HG02981 (cell line): Measurements from ENCODE around the gene IREB2.
A peak's percentile ranks its signal among the peaks of the same experiment; 100 is the strongest.
"Not testable (repeated sequence)": the region's sequence is repeated elsewhere in the genome, so short reads cannot be mapped to it uniquely, and the experiment has no call there.

Source experiments
- ATAC-seq: cut with Tn5 transposase; IDR thresholded peaks from one replicate; pipeline ENCODE4 v1.9.1; 2021; ENCODE audit warnings: mild to moderate bottlenecking, moderate library complexity; ENCODE audit not compliant: unreplicated experiment

The IREB2 gene

DNA sequence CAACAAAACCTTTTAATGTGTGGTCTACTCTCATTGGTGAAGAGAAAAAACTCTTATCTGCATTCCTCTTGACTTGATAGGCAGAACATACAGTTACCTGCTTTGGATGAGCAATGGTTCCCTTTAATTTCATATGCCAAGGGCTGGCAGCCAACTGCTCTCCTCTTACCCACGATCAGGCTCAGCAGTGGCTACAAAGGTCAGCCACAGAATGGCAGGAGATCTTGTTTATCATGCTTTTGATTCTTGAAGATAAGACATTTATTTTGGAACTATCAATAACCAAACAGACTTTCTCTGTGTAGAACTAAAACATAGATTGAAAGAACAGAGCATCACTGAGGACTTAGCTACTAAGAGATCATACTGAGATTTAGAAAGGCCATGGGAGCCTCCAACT lies 6.1 kb upstream of the IREB2 start:
- no peak for ATAC-seq

- ATAC-seq, result no peak
These were observed 5.4 kb upstream of the IREB2 start for GRCh38 chr15:78432664-78433063.

GRCh38 chr15:78434134-78434533 lies 3.9 kb upstream of the IREB2 start:
- no peak for ATAC-seq

DNA sequence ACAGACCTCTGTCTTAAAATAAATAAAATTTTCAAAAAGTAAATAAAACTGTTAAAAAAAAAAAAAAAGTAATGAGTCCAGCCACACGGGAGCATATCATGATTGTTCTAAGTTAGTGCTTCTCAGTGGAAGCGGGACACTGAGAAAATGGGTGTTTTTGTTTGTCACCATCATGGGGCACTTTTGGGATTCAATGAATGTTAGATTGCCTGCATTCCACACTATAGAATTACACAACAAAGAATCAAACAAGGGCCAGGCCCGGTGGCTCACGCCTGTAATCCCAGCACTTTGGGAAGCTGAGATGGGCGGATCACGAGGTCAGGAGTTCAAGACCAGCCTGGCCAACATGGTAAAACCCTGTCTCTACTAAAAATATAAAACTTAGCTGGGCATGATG lies 3.3 kb upstream of the IREB2 start:
- not testable (repeated sequence) for ATAC-seq

GRCh38 chr15:78437107-78437761 lies 782 bp upstream of the IREB2 start:
- peak; percentile 1 for ATAC-seq

- ATAC-seq, result peak; percentile 19
These were observed 736 bp downstream of the IREB2 start for GRCh38 chr15:78438619-78439285.

DNA sequence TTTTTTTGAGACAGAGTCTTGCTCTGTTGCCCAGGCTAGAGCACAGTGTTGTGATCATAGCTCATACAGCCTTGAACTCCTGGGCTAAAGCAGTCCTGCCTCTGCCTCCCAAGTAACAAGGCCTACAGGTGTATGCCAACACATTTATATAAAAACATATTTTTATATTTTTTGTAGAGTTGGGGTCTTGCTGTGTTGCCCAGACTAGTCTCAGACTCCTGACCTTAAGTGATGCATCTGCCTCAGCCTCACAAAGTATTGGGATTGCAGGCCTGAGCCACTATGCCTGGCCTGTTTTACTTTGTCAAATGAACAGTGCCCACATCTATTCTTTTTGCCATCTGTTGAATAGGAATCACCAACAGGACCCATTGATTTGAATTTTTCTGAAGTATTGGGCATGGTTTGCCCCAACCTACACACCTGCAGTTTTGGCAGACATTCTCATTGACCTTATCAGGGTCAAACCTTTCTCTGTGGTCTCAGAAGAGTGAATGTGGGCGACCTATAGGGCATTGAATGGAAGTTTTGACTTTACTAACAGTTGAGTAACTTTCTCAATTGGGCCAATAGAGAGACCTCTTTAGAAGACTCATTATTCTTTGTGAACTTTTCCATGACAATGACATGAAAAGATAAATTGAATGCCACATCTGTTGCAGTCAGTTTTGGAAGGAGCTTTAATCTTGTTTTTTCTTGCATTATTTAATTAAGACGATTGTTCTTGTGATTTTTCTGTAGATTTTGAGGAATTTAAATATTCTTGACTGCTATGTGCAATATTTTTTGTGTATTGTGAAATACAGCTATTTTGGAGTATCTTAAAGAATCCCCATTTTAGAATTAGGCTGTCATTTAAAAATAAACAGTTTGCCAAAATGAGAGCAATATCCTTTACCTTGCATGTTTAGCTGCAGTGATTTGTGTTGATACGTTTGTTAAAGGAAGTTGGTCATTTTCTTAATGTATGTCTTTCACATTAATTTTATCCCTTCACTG lies 2.7 kb downstream of the IREB2 start:
- ATAC-seq, result no peak

- no peak for ATAC-seq
These were observed 6.2 kb downstream of the IREB2 start for GRCh38 chr15:78444255-78444654.

- no peak for ATAC-seq
These were observed 7.9 kb downstream of the IREB2 start for GRCh38 chr15:78445875-78446274.

DNA sequence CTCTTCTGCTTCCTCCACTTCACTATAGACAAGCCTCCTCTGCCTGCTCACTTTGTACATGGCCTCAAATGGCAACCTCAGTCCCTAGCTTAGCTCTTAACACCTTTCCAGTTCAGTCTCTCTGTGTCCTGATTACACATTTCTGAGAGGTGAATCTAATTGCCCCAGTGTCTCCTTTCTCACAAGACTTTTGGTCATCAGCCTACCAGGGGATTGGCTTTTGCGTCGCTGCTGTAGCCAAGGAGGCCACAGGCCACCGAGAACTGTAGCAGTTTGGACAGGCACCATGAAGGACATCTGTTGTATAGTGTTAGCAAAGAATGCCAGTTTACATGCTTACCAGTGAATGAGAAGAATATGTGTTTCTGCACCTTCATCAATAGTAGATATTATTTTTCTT lies 8.5 kb downstream of the IREB2 start:
- ATAC-seq, result no peak

DNA sequence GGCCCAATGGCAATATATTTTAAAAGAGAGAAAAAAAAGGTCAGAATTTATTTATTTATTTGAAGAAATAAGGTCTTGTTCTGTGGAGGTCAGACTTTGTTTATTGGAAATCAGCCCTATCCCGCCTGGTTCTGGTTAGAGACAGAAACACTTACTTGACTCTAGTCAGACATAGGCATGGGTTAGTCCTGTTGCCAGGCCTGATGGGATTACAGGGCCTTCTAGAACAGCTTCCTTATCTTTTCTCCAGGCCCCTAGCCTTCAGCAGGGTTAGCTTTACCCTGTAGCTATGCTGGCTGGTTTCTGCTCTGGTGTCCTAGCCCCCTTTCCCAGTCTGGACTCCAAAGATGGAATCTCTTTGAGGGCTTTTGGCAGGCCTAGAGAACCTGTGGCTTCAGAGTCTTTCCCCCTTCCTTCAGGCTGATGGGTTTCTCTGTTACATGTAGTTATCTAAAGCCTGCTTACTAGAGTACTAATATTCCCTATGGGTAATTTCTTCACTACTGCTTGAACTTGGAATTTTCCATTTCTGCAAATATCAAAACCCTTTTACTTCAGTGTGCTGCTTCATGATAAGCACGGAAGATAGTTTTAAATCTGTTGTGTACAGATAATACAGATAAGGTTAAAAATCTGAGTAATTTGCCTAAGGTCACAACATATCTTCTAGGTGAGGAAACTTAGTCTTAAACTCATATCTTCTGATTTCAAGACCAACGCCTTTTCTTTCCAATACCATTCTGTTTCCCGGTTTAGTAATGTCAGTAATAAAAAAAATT lies 10.6 kb downstream of the IREB2 start:
- ATAC-seq, result no peak

DNA sequence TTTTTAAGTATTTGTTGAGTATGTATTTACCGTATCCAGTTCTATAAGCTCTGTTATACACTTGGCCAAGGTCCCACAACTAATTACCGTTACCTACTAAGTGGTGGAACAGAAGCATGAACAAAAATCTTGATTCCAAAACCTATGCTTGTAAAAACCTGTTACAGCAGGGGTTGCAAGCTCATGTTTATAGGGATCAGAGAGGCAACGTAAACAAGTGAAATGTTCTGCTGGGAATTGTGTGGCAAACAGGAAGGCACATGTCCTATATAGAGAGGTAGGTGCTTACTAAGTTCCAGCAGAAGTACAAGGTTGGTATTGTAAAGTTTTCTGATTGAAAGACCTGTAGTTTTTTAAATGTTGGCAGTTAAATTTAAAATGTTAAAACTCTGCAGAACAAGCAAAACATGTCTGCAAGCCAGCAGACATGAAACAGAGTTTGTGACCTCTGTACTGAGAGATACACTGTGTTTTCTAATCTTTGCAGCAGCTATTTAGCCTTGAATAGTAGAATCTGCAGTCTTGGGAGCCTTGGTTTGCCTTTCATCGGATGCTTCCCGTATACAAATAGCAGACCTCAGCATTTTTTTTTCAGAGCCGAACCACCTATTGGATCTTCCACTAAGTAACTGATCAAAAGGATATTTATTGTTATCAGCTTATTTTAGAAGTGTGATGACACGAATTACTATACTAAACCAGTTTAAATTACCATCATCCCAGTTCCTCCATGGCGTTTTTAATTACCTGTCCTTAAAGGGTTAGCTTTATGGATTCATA lies 11.4 kb downstream of the IREB2 start:
- no peak for ATAC-seq

- no peak for ATAC-seq
These were observed 12.4 kb downstream of the IREB2 start for GRCh38 chr15:78450285-78450858.

GRCh38 chr15:78452485-78452884 lies 14.5 kb downstream of the IREB2 start:
- no peak for ATAC-seq

- ATAC-seq, result no peak
These were observed 15.4 kb downstream of the IREB2 start for GRCh38 chr15:78453447-78453846.

GRCh38 chr15:78454992-78455391 lies 17.0 kb downstream of the IREB2 start:
- ATAC-seq, result no peak

- no peak for ATAC-seq
These were observed 17.7 kb downstream of the IREB2 start for GRCh38 chr15:78455749-78456148.

- no peak for ATAC-seq
These were observed 18.4 kb downstream of the IREB2 start for GRCh38 chr15:78456426-78456825.

GRCh38 chr15:78457101-78457500 lies 19.1 kb downstream of the IREB2 start:
- ATAC-seq, result no peak

GRCh38 chr15:78460737-78461136 lies 22.7 kb downstream of the IREB2 start:
- no peak for ATAC-seq
